Fibroblast of skin of right biceps (primary cell): ENCODE data around the gene MAGI1.
A peak's percentile ranks its signal among the peaks of the same experiment; 100 is the strongest.

Experiments used
- DNase-seq: peaks from one replicate; pipeline ENCODE4 v3.0.0-alpha.2; 2013

Gene MAGI1

DNA sequence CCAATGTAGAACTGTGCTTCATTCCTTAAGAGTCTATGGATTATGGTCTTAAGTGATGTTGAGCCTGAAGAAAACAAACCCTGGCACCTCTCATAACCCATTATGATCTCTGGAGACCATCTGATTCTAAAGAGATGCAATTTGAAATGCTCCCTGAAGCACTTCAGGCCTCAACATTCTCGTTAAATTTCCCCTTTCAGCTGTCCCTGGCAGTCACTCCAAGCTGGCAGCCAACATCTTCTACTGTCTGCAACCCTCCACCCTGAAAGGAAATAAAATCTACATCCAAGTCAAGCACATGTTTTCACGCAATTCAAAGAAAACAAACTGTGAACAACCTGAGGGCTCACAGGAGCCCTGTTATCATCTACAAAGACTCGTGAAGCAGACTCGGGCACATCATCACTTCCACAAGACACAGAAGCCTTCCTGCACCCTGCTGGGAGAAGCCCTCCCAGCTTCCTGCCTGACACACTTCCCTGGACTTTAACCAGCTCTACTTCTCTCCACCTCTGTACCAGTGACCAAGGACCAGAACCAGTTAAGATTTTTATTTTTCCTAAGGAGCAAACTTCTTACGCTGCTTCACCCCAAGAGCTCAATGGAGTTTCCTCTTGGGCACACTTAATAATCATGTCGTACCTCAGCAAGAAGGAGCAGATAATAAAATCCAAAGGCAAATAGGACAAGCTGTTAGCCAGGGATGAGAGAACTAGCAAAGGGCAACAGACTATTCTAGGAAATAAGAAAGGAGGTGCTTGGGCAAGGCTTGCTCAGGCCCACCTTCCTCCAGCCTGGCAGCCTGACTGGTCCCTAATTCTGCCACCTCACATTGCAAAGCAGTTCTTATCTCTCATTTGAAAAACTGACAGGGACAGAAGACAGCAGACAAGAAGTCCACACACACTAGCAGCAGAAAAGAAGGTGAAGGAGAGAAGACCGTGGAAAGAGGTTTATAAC is 67.1 kb downstream of the MAGI1 start:
- DNase-seq: peak; percentile 36

DNA sequence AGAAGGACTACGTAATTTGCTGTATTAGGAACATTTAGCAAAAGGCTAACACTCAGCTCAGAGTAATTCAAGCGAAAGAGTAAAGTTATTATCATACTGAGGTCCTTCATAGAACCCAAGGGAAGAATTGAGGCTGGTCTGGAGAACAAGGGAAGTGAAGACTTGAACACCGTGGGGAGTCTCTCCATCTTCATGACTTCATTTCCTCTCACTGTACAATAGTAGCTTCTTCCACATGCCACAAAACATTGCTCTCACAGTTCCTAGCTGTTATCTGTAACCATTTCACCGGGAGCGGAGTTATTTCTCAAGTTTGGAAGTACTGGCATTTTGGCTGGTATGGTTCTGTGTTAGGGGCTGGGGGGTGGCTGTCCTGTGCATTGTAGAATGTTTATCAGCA is 69.7 kb downstream of the MAGI1 start:
- no peak for DNase-seq

DNA sequence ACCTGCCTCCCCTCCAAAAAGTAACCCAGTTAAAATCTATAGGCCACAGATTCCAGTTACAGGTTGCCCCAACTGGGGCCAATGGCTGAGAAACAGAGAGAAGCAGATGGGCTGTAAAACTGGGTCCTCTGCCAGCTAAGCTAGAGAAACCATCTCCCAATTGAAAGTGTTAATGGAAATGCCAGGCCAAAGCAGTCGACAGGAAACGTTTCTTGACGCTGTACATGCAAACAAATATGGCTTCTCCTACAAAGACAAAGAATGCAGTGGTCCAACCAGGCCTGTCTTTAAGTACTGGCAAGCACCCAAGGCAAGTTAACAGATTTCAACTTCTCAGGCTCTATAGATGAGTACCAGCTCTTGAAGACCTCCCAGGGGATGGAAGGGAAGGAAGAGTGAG is 71.3 kb downstream of the MAGI1 start:
- DNase-seq: no peak

DNA sequence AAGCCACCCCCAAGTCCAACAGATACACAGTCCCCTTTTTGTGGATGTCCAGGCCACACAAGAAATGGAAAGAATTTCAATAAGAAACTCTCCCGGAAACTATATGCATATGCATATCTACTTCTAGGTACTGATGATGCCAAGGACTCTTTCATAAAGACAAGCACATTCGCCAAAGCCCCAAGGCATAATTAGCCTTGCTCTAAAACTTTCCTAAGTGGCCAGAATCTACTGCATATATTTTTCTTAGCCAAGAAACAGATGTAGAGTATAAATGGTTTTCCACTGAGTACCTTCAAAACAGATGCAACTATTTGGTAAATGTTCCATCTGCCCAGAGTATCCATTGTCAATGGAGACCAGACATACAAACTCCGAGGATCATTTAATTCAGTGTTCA is 73.9 kb downstream of the MAGI1 start:
- DNase-seq: no peak

DNA sequence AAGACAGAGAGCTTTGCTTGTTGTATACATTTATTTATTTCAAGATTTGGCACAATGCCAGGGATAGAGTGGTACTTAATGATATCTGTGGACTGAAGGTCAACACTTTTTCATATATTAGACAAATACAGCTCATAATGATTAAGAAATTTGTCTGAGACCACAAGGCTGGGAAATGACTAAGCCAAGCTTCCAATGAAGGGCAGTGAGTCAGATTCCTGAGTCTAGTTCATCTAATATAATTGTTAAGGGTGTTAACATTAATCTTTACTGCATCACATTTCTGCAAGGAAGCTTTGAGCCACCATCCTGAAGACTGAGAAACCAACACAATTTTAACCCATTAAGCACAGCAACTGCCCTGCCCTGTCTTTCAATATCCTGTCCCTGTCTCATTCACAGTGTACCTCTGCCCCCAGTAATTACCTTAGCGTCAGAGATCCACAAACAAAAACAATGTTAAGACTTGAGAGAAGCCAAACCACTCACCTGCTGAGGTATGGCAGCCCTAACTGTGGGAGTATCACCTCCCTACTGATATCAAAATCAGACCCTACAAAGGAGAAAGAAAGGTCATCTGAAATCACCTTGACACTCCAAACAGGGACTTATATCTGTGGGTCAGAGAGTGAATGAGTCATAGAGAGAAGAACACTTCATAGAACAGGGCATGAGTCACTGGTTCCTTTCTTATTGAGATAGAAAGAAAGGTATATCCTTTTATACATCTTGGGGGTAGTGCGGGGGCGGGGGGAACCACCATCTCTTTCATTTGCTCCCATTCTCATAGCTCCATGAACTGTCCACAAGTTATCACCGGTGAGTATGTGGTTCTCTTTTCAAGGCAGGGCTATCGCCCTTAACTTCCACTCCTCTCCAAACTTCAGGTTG is 74.7 kb downstream of the MAGI1 start:
- DNase-seq: peak; percentile 97

DNA sequence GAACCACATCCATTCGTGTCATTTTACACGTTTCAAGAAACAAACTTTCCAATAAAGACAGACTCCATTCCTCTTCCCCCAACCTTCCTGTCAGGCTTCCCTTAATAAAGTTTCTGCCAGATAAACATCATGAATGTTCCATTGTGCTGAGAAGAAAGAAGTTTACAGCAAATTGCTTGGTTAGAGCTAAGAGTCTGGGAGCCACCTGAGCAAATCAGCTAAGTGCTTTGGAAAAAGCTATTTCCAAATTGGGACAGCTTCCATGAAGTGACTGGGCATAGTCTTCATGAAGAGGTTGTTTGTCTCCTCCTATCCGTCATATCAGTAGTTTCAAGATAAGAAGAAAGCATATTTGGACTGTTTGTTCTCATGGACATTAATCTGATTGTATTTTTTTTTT is 77.0 kb downstream of the MAGI1 start:
- no peak for DNase-seq

DNA sequence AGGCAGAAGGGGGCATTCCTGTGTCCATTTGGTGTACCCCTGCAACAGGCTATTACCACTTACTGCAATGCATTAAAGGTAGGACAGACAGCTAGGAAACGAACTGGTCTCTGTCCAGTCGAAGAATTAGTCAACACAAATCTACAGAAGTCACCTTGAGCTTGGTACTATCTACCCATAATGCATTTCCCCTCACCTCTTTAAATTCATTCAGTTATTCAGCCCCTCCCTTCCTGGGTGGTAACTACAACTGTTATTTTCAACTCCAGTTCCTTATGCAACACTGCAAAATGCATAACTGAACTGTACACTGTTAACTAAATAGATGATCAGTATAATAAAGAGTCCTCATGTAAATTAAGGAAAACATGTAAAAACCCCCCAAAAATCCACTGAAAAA is 77.6 kb downstream of the MAGI1 start:
- DNase-seq: no peak

DNA sequence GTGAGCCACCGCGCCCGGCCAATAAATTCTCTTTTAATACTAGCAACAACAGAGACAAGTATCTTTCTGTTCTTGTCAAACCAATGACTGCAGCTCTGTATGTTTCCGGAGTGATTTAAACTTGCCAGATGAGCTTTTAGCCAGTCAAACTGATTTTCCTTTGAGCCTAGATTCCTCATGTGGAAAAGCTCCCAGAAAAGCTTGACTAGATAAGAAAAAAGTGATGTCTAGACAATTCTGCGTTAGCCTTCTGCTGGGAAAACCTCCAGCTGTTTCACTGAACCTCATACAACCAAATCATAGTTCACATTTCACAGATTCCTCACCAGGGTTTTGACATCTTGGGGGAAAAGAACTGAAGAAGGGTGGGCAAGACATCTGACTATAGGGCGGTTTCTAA is 78.6 kb downstream of the MAGI1 start:
- DNase-seq: peak; percentile 77

DNA sequence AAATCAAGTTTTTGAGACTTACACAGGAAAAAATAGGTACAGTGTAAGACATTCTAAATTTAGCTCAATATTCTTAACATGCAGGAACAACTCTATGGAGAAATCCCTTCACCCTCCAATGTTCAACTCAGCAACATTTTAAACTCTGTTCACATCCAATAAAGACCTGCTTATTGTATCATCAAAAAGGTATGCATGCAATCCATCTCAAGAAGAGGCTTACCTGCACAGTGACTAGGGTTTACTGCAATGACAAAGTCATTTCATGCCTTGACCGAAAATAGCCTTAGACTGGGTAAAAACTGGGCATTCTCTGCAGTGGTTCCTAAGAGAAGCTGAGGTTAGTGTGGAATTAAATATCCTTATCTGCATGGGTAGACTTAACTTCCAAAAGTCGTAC is 80.5 kb downstream of the MAGI1 start:
- no peak for DNase-seq

DNA sequence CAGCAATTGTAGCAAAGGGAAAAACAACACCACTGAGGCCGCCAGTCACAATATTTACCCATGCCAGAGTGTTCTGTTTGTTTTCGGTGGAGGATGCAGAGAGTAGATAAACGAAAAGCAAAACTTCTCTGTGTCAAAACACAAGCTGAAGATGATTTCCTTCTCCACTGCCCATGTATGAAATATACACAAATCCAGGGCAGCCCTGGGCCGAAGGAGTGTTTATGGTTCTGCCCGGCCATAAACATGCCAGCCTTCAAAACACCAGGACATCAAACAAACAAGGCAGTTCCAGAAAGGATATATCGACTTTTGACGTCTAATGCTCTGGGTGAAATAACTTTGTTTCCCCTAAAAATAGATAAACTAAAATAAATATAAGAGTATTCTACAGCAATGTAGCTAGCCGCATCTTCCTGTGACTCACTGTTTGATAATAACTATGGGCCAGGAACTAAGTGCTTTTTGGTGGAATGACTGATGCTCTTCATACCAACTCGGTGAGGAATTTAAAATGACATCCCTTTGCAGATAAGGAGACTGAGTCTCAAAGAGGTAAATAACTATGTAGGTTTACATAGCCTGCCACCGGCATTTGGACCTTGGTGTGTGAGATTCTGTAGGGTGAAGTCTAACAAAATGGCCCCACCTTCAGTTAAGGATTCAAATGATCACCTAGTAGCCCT is 82.8 kb downstream of the MAGI1 start:
- peak; percentile 87 for DNase-seq

DNA sequence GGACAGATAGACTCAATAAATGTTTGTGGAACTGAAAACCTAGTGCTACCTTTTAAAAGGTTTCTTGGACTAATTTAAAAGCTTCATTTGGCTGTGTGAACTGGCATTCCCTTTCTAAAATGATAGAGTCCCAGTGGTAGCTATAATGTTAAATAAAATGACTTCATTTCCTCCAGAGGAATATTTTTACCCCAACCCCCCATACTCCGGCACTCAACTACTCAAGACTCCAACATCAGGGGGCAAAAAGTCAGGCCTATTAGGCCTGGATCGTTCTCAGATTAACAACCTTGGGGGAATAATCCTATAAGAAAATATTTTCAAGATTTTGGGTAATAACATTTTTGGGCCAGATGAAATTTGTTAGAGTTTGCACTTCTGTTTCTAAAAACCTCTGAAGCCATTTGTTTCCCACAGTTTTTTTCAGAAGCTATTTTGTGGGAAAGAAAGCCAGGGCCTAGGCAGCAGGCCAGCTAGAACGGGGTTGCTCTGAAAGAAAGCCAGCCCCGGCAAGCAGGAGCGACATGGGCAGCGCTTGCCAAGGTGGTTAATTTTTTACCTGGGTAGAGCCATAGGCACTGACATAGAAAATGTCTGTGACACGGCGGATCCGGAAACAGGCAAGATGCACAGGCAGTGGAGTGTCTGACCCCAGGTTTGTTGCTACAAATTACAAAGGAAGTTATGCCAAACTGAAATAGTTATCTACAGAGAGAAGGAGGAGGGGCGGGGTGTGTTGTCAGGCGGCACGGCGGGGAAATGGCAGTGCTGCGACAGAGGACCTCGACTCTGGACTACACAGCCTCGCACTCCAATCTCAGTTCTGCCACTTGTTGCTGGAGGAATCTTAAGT is 84.6 kb downstream of the MAGI1 start:
- peak; percentile 61 for DNase-seq

DNA sequence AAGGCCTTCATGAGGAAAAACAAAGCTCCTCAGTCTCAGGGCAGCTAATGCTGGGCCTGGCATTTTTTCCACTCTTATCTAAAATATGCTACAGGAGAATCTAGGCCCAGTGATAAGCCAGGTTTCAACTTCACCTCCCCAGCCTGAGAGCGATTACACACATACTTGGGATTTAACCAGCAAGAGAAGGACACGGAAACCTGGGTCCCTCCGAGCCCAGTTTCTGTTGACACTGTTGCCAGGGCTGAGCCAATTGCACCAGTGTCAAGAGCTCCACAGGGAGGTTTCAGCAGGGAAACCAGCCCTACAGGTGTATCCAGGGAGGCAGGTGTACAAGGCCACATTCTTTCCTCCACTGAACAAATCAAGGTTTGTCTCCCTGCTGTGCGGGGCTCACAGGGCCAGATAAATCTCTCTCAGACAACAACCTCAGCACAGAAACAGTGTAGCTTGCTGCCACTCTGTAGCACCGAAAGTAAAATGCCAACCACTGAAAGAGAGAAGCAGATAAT is 85.4 kb downstream of the MAGI1 start:
- no peak for DNase-seq

DNA sequence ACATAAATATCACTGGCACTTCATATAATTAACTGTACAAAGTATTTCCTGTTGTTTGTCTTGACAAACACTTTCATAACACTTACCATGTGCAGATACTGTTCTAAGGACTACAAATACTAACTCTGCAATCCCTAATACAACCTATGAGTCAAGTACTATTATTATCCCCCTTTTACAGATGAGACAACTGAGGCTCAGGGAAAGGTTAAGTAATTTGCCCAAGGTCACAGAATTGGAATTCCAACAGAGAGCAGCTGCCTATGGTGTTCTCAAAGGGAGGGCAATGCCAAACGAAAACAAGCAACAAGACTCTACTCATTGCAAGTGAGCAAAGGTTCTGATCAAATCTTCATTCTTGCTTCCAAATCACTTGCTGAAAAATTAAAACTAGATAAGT is 85.9 kb downstream of the MAGI1 start:
- no peak for DNase-seq

DNA sequence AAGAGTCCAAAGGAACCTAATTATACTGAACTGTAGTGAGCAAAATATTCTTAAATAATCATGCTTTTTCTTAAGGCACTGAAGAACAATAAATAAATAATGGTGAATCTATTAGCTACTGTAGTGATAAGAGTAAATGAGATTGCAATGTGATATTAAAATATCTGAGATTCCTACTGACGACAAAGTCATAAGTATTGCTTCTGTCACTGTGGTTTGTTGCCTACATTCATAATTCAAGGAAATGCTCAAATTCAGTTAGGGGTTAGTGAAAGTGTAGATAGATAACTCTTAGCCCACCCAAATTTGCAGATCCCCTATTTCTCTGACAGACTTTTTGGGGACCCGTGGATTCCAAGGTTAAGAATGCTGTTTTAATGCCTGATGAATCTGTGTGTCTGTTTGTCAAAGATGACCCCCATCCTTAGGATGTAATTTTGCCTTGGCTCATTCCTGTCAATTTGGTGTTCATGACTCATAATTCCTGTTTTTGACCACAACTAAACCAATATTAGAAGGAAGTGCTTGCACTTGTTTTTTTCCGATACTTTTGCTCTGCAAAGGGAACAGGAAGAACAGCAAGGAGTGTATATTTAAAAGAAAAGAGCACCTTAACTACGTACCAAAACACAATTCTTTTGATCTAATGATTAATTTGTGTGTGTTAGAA is 86.7 kb downstream of the MAGI1 start:
- DNase-seq: peak; percentile 70

DNA sequence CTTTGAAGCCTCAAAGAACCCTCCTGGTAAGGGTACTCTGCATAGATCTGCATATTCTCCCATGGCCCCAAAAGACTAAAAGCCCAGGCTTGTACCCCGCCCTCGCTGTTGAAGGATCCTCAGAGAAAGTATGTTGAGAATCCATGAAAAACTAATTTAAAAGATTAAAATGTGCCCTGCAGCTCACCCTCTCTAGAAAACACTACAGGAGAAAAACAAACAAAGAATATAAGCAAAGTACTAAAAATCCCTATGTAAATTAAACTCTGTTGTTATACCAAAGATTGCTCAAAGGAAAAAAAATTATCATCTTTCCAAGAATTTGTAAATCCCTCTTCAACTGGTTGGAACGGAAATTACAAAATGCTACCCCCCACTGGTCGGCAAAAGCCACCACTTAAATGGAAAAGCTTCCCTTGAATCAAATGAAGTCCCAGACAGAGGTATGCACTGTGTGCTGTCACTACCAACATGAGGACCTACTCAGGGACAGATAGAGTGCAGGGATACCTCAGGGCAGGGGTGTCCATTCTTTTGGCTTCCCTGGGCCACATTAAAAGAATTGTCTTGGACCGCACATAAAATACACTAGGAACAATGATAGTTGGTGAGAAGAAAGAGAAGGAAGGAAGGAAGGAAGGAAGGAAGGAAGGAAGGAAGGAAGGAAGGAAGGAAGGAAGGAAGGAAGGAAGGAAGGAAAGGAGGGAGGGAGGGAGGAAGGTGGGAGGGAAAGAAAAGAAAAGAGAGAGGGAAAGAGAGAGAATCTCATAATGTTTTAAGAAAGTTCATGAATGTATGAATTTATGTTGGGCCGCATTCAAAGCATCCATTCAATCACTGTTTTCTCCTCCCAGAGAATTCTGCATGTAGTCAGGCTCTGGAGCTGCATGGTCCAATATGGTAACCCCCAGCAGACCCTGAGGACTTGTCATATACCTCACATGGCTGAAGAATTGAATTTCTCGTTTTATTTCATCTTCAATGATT is 88.1 kb downstream of the MAGI1 start:
- DNase-seq: no peak

DNA sequence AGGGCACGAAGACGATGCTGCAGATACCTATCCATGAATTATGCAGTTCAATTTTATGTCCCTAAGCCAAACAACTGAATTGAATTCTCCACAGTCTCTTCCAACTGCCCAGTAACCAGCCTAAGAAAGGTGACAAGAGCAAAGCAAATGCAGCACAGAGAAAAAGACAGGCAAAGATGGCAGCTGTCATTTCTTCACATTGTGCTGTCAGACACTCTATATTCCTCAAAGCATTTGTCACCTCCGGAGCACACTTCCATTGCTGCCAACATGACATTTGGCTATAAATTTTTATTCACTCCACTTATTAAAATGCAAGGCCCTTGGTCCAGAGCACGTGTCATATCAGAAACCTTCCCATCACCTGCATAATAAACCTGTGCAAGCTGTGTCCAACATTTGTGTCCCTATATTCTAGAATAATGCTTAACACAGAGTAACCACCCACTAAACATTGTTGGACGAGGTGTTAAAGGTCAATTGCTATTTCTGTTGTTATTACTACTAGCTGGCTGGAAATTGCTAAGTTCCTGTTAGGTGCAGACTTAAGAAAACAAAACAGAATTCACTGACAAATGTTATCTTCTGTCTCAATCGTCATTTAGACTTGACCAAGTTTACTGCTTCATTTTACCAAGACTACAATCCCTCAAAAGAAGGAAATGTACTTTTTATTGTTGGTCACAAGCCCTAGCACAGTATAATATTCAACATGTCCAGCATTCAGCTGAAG is 89.7 kb downstream of the MAGI1 start:
- no peak for DNase-seq

DNA sequence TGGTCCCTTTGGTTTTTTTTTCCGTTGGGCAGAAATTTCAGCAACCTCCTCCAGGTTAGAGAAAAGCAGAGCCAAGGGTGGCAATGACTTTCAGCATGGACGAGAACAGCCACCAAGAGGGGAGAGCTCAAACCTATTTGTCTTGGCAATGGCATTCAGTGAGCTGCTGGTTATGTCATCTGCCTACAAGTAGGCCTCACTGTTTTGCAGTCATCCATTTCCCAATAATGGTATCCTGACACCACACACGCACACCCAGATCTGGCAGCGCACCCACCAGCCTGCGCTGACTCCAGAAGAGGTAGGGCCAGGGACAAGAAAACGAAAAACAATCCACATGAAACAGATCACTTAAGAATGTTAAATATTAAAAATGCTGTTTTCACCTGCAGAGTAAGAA is 92.3 kb downstream of the MAGI1 start:
- DNase-seq: peak; percentile 49

DNA sequence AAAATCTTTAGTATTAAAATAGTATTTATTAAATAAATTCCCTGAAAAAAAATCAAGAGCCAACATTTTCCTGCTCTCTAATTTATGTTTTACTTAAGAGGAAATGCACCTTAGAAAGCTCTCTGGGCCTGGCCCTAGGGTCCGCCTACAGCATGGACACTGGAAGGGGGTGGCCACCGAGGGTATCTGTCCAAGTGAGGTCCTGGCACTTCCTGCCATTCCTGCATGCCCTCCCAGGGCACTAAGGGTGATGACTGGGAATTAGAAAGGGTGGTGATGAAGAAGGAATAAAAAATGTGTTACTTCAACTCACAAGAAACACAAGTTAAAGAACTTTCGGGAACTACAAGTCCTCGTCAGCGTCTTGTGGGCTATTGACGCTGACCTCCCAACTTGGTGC is 92.8 kb downstream of the MAGI1 start:
- DNase-seq: no peak

DNA sequence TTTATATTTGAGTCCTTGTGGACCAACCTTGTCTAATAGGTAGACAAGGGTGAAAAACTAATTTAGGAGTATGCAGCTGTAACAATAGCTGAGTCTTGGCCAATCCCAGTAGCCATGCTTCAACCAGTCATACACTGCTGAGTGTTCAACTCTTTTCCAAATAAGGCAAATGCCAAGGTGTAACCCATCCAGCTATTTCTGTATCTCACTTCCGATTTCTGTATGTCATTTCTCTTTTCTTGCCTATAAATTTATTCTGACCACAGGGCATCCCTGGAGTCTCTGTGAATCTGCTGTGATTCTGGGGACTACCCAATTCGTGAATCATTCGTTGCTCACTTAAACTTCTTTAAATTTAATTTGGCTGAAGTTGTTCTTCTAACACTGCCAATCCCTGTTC is 93.2 kb downstream of the MAGI1 start:
- peak; percentile 77 for DNase-seq
